ENCODE results near the gene SHISA9.

DNA sequence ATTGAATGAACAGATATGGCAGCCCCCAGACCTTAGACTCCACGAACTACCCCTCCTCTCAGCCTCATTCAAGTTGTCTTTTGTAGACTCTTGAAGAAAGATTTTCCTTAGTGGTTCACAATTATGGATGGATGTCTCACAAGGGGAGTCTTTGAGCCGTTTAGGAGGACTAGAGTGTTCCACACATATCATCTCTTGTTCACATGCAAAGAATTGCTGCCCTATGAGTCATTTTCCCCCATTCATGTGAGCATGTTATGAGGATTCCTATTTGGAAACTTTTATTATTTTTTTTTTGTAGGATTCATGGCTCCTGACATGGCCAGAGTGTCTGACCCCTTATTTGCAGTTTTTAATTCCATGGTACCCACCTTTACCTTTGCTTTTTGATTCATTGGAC is 237.1 kb downstream of the SHISA9 start:
- TF ChIP-seq, protein P1, sequence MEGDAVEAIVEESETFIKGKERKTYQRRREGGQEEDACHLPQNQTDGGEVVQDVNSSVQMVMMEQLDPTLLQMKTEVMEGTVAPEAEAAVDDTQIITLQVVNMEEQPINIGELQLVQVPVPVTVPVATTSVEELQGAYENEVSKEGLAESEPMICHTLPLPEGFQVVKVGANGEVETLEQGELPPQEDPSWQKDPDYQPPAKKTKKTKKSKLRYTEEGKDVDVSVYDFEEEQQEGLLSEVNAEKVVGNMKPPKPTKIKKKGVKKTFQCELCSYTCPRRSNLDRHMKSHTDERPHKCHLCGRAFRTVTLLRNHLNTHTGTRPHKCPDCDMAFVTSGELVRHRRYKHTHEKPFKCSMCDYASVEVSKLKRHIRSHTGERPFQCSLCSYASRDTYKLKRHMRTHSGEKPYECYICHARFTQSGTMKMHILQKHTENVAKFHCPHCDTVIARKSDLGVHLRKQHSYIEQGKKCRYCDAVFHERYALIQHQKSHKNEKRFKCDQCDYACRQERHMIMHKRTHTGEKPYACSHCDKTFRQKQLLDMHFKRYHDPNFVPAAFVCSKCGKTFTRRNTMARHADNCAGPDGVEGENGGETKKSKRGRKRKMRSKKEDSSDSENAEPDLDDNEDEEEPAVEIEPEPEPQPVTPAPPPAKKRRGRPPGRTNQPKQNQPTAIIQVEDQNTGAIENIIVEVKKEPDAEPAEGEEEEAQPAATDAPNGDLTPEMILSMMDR (IDR thresholded peaks at IDR 0.05; ENCODE audit: insufficient read depth, low read length): no peak
- no peak for TF ChIP-seq POLR2AphosphoS5 (IDR thresholded peaks at IDR 0.05; ENCODE audit: low read depth)

Measured in HL-60 (cell line).